ENCODE results near the gene GP9. TPM values are rescaled to one million over a fixed set of nuclear protein-coding genes. Genes with fewer than 3 reads are reported as not detected.

Gene GP9
- polyA plus RNA-seq, 2 of the 4 experiments (the other 2 are of a cell fraction): not detected

DNA sequence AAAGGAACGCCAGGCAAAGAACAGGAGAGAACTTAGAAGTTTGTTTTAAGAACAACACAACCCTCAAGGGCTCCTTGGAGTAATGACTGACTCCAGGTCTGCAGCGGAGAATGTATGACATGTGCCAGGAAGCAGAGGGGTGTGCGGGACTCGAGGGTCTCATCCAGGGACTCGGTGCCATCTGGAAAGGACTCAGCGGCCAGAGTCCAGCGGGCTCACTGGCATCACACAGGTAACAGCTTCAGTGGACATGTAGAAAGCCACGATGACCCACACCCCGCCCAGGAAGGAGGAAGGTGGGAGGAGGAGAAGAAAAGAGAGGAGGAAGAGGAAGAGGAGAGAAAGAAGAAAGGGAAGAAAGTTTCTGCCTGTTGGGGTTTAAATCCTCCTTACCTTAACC is 21.4 kb downstream of the GP9 start (continued):
- TF ChIP-seq E2F6 (IDR thresholded peaks at IDR 0.05; ENCODE audit: borderline replicate concordance, low read depth) (no peak), KDM5A (IDR thresholded peaks at IDR 0.05) (no peak)

- Histone ChIP-seq H3K4me3 (no peak overlapping the region), H3K9me3 (no peaks in the 10 kb centered on the region), H3K27ac (no peak overlapping the region), H3K4me2 (no peak overlapping the region), H3K4me1 (no peaks in the 10 kb centered on the region)
- ChIA-PET POLR2A (no interaction called here), CTCF (interaction anchor here (1.4 kb wide), 1 partner anchor 31 kb away, joined by 6 read pairs; no protein-coding TSS in a partner anchor)
- TF ChIP-seq FOXS1 (CRISPR knock-in tag; IDR thresholded peaks at IDR 0.05) (no peak), CHD2 (IDR thresholded peaks at IDR 0.05; ENCODE audit: low read length, partially characterized antibody) (no peak), RFX5 (IDR thresholded peaks at IDR 0.05) (no peak), ZNF302 (CRISPR knock-in tag; IDR thresholded peaks at IDR 0.05) (no peak), E2F6 (IDR thresholded peaks at IDR 0.05; ENCODE audit: borderline replicate concordance, low read depth) (no peak), HMGXB4 (CRISPR knock-in tag; IDR thresholded peaks at IDR 0.05; ENCODE audit: borderline replicate concordance) (no peak), CBX8 (IDR thresholded peaks at IDR 0.05) (no peak), ZC3H11A (IDR thresholded peaks at IDR 0.05) (no peak), ESRRA (IDR thresholded peaks at IDR 0.05; ENCODE audit: borderline replicate concordance, low read length) (no peak), PHF8 (IDR thresholded peaks at IDR 0.05; ENCODE audit: borderline replicate concordance, low read depth) (no peak), KDM1A (IDR thresholded peaks at IDR 0.05; ENCODE audit: low read depth) (no peak), RARB (CRISPR knock-in tag; IDR thresholded peaks at IDR 0.05) (no peak), CHD4 (IDR thresholded peaks at IDR 0.05; ENCODE audit: borderline replicate concordance) (no peak)
- TF ChIP-seq, protein P1, sequence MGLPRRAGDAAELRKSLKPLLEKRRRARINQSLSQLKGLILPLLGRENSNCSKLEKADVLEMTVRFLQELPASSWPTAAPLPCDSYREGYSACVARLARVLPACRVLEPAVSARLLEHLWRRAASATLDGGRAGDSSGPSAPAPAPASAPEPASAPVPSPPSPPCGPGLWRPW (IDR thresholded peaks at IDR 0.05): no peak
- TF ChIP-seq, protein P2, sequence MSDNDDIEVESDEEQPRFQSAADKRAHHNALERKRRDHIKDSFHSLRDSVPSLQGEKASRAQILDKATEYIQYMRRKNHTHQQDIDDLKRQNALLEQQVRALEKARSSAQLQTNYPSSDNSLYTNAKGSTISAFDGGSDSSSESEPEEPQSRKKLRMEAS (IDR thresholded peaks at IDR 0.05): no peak
- DNase-seq (ENCODE audit: low read depth in 1 of 2, low spot score in 1 of 2) (no peak), FAIRE-seq (no peak), ATAC-seq (no peak)
- 75% methylated on average over 6 of the region's 6 CpGs for WGBS (ENCODE audit: missing lambda C conversion rate)
These were observed 23.9 kb downstream of the GP9 start for GRCh38 chr3:129084501-129084900.

DNA sequence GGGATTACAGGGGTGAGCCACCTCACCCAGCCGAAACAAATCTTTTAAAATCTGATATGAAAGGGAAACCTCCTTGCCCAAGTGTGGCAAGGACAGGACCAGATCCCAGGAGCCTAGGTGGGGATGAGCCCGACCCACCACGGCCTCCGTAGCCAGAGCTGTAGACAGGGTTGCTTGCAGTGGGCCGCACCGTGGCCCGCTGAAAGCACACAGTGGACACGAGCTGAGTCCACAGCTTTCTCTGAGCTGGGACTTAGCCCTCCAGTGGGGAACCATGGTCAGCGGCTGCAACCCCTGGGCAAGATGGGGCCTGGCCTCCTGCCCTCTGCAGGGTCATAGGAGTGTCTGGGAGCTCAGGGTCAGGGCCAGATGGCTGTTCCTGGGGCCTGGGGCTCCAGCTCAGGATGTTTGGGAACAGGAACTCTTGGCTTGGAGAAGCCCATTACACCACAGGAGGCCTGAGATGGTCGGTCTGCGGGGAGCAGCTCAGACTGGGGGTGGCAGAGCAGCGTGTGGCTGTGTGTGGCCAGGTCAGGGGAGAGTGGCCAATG is 24.7 kb downstream of the GP9 start:
- Histone ChIP-seq H3K27ac (no peak overlapping the region), H3K9me3 (no peaks in the 10 kb centered on the region), H3K4me1 (no peaks in the 10 kb centered on the region), H3K4me3 (no peak overlapping the region), H3K4me2 (no peak overlapping the region)
- DNase-seq (ENCODE audit: low read depth in 1 of 2, low spot score in 1 of 2) (no peak), FAIRE-seq (no peak), ATAC-seq (no peak)
- ChIA-PET CTCF (interaction anchor here (1.4 to 2.7 kb wide), 2 partner anchors 32 kb away, joined by 6 to 10 read pairs; no protein-coding TSS in a partner anchor), POLR2A (no interaction called here)
- WGBS (ENCODE audit: missing lambda C conversion rate): 91% methylated on average over 8 of the region's 12 CpGs
- TF ChIP-seq, protein P3, sequence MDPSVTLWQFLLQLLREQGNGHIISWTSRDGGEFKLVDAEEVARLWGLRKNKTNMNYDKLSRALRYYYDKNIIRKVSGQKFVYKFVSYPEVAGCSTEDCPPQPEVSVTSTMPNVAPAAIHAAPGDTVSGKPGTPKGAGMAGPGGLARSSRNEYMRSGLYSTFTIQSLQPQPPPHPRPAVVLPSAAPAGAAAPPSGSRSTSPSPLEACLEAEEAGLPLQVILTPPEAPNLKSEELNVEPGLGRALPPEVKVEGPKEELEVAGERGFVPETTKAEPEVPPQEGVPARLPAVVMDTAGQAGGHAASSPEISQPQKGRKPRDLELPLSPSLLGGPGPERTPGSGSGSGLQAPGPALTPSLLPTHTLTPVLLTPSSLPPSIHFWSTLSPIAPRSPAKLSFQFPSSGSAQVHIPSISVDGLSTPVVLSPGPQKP (IDR thresholded peaks at IDR 0.05; ENCODE audit: low read depth, low read length): no peak
- TF ChIP-seq CHD2 (IDR thresholded peaks at IDR 0.05; ENCODE audit: low read length, partially characterized antibody): no peak
- no peak for TF ChIP-seq RAD21 (conservative IDR thresholded peaks at IDR 0.05 in 1 of 2, IDR thresholded peaks at IDR 0.05 in 1 of 2)
- TF ChIP-seq FOXS1 (CRISPR knock-in tag; IDR thresholded peaks at IDR 0.05): no peak
- no peak for TF ChIP-seq NFE2L2 (conservative IDR thresholded peaks at IDR 0.05; ENCODE audit: low read length)
- no peak for TF ChIP-seq CEBPB (IDR thresholded peaks at IDR 0.05)
- TF ChIP-seq TP53 (CRISPR knock-in tag; IDR thresholded peaks at IDR 0.05): no peak
- TF ChIP-seq, protein P4, sequence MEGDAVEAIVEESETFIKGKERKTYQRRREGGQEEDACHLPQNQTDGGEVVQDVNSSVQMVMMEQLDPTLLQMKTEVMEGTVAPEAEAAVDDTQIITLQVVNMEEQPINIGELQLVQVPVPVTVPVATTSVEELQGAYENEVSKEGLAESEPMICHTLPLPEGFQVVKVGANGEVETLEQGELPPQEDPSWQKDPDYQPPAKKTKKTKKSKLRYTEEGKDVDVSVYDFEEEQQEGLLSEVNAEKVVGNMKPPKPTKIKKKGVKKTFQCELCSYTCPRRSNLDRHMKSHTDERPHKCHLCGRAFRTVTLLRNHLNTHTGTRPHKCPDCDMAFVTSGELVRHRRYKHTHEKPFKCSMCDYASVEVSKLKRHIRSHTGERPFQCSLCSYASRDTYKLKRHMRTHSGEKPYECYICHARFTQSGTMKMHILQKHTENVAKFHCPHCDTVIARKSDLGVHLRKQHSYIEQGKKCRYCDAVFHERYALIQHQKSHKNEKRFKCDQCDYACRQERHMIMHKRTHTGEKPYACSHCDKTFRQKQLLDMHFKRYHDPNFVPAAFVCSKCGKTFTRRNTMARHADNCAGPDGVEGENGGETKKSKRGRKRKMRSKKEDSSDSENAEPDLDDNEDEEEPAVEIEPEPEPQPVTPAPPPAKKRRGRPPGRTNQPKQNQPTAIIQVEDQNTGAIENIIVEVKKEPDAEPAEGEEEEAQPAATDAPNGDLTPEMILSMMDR (IDR thresholded peaks at IDR 0.05): no peak
- TF ChIP-seq HDAC2 (IDR thresholded peaks at IDR 0.05): no peak
